ENCODE results near the gene FAM76A.
"Not testable (repeated sequence)": the region's sequence is repeated elsewhere in the genome, so short reads cannot be mapped to it uniquely, and the experiment has no call there.

GRCh38 chr1:27790270-27790669 is 64.5 kb downstream of the FAM76A start:
- not testable (repeated sequence) for TF ChIP-seq POLR2A (IDR thresholded peaks at IDR 0.05); CTCF (IDR thresholded peaks at IDR 0.05 in 8 of 11, conservative IDR thresholded peaks at IDR 0.05 in 3 of 11); POLR2AphosphoS5 (IDR thresholded peaks at IDR 0.05)

Data from spleen (tissue), 7 donors.